ENCODE results near the gene MIF4GD. TPM values are rescaled to one million over a fixed set of nuclear protein-coding genes. Genes with fewer than 3 reads are reported as not detected.

MIF4GD gene
- total RNA-seq, 1 experiment from 2014 or later: 26.1 TPM

GRCh38 chr17:75262112-75262606, 8.9 kb downstream of the MIF4GD start:
- DNase-seq: no peak
- Histone ChIP-seq H4K91ac (ENCODE audit: insufficient read length, low read depth, low read length) (no peak overlapping the region), H2BK120ac (ENCODE audit: low read depth, low read length, poor library complexity, severe bottlenecking) (no peak overlapping the region), H4K20me1 (ENCODE audit: control insufficient read depth, insufficient read depth, insufficient read length) (no peaks in the 10 kb centered on the region), H3K9me3 (ENCODE audit: control insufficient read depth, low read depth, low read length) (no peaks in the 10 kb centered on the region), H2BK15ac (ENCODE audit: low read depth, low read length) (no peak overlapping the region), H4K8ac (replicated peaks; ENCODE audit: insufficient read length, low read depth, low read length) (no peak overlapping the region), H3K56ac (ENCODE audit: insufficient read length, low read depth, low read length) (no peak overlapping the region), H2AK5ac (ENCODE audit: insufficient read length, low read length) (no peak overlapping the region), H3K9ac (ENCODE audit: extremely low read depth, insufficient read length, low read length) (peak overlapping the region; percentile 96), H3K79me1 (ENCODE audit: insufficient read depth, low read depth, low read length, poor library complexity, severe bottlenecking) (peaks cover 4% of the 10 kb centered on the region), H2BK20ac (ENCODE audit: low read depth, low read length, poor library complexity, severe bottlenecking) (no peak overlapping the region), H3K79me2 (ENCODE audit: insufficient read depth, low read length) (peaks cover 18% of the 10 kb centered on the region), H2BK12ac (ENCODE audit: insufficient read length, low read depth, low read length) (no peak overlapping the region), H3K18ac (ENCODE audit: insufficient read length, low read depth, low read length) (peak overlapping the region; percentile 52), H4K5ac (ENCODE audit: insufficient read length, low read depth, low read length) (peak overlapping the region; percentile 75), H3T11ph (ENCODE audit: low read length) (no peak overlapping the region), H3K23ac (ENCODE audit: insufficient read length, low read depth, low read length) (no peak overlapping the region), H3K4me1 (ENCODE audit: insufficient read depth, low read length) (peaks cover 4% of the 10 kb centered on the region), H3K27ac (ENCODE audit: insufficient read length, low read depth, low read length) (peak overlapping the region; percentile 51), H3K14ac (ENCODE audit: insufficient read depth, low read length) (peak overlapping the region; percentile 64), H3K4me2 (ENCODE audit: insufficient read depth, insufficient read length, low read length) (peak overlapping the region; percentile 81), H3K27me3 (ENCODE audit: insufficient read depth, low read length) (no peaks in the 10 kb centered on the region), H2BK5ac (ENCODE audit: insufficient read length, low read length) (peak overlapping the region; percentile 56), H3K4ac (ENCODE audit: low read depth, low read length) (no peak overlapping the region), H3K23me2 (ENCODE audit: insufficient read length, low read depth, low read length, poor library complexity, severe bottlenecking) (peaks cover 4% of the 10 kb centered on the region), H2AFZ (ENCODE audit: low read length) (no peak overlapping the region)
- H3K36me3 Mint-ChIP-seq (ENCODE audit: insufficient read depth in 1 of 3, low read depth in 3 of 3): peaks cover 8 to 54% (median 50%) of the 10 kb centered on the region in 3 experiments; a peak in 6 of 7 replicates
- H3K27ac Mint-ChIP-seq: peak overlapping the region; percentile 100
- H3K4me3 Mint-ChIP-seq: peak overlapping the region; percentile 99
- no peaks in the 10 kb centered on the region for H3K27me3 Mint-ChIP-seq (ENCODE audit: low read depth)
- no peak for TF ChIP-seq CTCF (conservative IDR thresholded peaks at IDR 0.05)
- peaks cover 25 to 28% of the 10 kb centered on the region in 2 experiments for H3K4me1 Mint-ChIP-seq
- no CpG with 5 or more reads among the region's 23 CpGs for WGBS (ENCODE audit: extremely low coverage, insufficient read length, low lambda C conversion rate)
- H3K9me3 Mint-ChIP-seq: no peaks in the 10 kb centered on the region

Measured in H9 (cell line).